NCI-H774 (cell line): ENCODE results near the gene CACNA1A.
"Not testable (repeated sequence)": the region's sequence is repeated elsewhere in the genome, so short reads cannot be mapped to it uniquely, and the experiment has no call there.

Source experiments
- DNase-seq: peaks from one replicate; lab custom pipeline; 2025; lab: John Stamatoyannopoulos, UW

The CACNA1A gene

DNA sequence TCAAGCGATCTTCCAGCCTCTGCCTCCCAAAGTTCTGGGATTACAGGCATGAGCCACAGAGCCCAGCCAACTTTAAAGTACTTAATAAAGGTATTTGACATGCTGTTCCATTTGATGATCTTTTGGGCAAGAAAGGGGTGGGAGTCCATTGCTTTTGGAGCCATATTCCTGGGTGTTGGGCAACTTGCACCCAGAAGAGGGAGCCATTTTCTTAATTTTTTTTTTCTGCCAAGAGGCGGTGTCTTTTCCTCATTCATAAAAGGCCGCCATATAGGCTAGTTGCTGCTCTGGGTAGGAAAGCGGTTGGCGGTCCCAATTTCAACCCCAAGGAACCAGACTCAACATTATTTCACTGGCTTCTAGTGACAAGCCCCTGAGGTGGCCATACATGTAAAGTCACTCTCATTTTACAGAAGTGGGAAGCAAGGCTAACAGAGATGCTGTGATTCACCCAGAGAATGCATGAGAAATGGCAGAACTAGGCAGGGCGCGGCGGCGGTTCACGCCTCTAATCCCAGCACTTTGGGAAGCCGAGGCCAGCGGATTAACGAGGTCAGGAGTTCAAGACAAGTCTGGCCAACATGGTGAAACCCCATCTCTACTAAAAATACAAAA, 139.6 kb downstream of the CACNA1A start:
- DNase-seq = no peak

DNA sequence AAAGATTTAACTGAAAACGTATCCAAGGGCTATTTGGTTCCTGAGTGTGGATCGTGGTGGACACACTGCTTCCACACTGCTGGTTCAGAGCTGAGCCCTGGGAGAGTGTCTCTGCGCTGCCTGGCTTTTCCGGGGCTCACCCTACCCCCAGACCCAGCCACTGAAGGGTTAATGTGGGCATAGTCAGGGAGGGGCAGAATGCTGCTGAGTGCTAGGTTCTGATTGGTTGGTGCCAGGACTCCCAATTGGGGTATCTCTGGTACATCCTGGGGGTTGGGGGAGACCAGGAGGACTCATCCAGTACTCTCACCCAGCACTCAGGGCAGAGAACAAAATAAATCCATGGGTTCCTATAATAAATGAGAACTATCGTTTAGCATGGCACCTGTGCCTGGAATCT, 142.3 kb downstream of the CACNA1A start:
- no peak for DNase-seq

DNA sequence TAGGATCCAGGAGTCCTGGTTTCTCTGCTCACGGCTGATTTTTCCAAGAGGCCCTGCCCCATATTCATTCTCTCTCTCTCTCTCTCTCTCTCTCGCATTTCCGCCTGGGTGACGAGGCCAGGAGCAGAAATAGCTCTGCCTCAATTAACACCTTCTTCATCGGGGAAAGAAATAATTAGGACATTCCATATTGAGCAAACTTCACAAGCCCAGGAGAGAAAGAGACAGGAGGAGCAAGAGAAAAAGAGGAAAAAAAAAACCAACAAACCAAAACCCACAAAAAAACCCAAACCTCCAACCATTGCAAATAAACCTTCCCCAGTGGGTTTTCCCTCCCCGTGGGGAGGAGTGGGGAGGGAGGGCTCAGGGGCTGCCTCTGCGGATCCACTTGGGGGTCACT, 143.0 kb downstream of the CACNA1A start:
- DNase-seq = no peak

DNA sequence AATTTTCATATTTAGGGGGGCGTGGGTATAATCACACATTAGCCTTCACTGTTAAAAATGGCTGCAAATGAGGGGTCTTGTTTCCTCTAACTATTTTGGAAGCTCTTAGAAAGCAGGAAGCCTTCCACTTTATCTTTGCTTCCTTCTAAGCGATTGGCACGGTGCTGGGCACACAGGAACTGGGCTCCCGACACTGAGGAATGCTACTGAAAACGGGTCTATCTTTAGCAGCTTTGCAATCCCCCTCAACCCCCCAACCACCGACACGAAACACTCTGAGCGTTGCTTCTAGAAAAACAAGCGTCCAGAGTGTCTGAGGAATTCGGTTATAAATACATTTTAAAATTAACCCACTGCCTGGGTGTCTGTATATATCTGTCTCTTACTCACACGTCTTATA, 143.6 kb downstream of the CACNA1A start:
- no peak for DNase-seq

DNA sequence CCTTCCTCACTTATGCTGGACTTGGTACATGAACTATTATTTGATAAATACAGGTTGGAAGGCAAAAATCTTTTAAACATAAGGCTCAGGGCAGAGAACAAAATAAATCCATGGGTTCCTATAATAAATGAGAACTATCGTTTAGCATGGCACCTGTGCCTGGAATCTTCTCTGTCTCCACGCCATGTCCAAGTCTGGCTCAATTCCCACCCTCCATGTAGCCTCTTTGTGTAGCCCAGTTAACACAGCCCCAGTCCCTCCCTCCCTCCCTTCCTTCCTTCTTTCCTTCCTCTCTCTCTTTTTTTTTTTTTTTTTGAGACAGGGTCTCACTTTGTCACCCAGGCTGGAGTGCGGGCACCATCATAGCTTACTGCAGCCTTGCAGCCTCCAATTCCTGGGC, 144.6 kb downstream of the CACNA1A start:
- DNase-seq = not testable (repeated sequence)

DNA sequence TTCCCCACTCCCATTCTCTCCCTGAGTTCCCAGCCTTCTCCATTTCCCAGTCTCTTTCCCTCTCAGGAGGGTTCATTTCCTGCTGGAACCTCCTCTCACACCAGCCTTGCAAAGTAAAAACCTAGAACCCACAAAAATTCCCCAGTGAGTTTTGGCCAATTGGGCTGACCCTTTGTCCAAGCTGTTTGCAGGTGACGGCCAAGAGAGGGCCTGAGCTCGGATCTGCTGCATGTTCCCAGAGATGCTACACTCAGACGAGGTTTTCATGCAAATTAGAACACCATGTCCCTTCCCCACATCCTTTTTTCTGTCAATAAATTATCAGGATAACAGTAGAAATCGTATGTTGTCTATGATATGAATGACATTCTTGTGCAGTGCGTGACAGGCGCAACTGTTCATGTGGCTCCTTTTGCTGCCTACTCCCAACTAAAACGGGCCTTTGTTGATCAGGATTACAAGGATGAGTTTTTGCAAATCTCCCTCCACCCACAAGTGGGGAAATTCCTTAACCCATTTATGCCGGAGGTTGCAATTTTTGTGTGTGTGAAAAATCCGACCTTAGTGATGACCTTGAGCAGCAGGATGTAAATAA, 149.5 kb downstream of the CACNA1A start:
- DNase-seq = no peak

DNA sequence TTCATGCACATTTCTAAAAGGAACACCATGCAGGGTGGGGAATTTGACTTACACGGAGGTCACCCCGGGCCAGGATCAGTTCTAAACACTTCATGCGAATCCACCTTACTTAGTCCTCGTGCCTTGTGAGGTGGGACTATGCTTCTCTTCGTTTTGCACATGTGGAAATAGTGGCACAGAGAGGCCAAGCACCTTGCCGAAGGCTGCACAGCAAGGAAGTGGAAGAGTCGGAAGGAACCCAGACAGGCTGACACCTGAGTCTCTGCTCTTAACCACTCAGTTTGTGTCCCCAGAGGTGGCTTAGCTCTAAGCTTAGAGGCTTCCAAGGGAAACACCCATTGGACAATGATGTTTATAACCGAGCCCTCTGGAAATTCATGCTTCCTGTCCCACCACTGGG, 150.1 kb downstream of the CACNA1A start:
- no peak for DNase-seq

DNA sequence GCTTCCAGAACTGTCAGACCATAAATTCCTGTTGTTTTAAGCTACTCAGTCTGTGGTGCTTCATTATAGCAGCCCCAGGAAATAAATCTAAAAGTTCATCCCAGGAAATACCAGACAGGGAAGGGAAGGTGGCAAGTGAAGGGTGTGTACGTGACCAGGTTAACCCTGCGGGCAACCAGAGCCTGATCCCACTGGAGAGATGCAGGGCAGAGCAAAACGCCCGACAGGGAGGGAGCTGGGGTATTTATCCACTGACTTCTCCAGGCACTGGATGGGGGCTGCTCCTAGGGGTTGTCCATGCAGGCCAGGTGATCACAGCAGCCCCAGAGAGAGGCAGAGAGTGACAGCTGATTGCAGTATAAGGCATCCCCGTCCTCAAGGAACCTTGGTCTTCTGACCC, 150.9 kb downstream of the CACNA1A start:
- no peak for DNase-seq

DNA sequence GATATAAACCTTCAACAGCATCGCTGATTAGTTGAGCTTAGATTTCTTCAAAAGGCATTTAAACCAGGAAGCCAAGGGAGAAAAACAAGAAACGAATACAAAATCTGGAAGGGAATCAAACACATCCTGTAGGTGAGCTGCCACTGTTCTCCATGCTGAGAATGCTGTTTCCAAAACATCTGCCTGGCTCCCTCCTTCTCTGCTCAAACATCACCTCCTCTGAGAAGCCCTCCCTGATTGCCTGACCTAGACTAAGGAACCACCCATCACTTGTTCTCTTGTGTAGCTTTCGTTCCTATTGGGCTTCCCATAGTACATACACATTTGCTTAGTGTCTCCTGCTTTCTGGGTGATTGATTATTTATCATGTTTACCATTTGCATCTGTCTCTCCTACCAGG, 152.7 kb downstream of the CACNA1A start:
- no peak for DNase-seq

DNA sequence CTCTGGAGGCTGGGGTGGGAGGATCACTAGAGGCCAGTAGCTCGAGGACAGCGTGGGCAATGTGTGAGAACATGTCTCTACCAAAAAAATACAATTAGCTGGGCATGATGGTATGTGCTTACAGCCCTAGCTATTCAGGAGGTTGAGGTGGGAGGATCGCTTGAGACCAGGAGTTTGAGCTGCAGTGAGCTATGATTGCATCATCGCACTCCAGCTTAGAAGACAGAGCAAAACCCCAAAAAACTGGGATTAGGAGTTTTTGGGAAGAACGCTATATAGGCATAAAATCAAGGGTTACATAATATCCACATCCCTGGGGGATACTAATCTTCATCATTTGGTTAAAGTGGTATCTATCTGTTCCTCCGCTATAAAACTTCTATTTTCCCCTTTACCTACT, 155.5 kb downstream of the CACNA1A start:
- DNase-seq = no peak

DNA sequence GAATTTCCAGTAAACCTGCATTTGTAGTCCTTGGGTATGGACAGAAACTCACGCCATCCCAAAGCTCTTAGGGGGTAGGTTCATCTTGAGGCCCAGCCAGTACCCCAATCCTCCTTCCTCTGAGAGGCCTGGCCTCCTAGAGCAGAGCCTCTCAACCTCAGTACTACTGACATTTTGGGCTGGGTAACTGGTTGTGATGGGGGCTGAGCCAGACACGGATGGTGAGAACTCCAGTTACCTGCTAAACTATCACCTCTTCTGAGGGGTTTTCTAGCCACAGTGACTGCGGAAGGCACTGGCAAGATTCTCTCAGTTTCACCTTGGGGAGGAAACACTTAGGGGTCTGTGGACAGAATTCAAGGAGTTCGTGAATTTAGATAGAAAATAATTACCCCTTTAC, 156.2 kb downstream of the CACNA1A start:
- DNase-seq = no peak

DNA sequence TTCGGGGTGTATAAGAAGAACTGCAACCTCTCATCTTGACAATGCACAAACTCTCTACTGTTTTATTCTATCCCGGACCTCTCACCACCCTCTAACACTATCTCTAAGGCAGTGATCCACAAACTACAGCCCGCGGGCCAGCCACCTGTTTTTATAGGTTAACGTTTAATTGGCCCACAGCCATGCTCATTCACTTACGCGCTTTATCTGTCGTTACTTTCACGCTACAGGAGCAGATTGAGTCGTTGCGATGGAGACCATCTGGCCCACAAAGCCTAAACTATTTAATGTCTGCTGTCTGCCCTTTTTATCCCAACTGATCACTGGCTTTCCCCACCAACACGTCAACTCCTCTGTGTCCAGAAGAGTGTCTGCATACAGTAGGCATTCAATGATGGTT, 158.9 kb downstream of the CACNA1A start:
- DNase-seq = no peak

DNA sequence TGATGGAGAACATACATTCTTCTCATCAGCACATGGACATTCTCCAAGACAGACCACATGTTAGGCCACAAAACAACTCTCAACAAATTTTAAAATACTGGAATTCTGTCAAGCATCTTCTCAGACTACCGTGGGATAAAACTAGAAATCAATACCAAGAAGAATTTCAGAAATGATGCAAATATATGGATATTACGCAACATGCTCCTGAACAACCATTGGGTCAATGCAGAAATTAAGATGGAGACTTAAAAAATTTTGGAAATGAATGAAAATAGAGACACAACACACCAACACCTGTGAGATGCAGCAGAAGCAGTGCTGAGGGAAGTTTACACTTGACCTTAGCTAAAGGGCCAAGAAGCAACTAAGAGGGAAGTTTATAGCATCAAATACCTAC, 162.8 kb downstream of the CACNA1A start:
- no peak for DNase-seq

DNA sequence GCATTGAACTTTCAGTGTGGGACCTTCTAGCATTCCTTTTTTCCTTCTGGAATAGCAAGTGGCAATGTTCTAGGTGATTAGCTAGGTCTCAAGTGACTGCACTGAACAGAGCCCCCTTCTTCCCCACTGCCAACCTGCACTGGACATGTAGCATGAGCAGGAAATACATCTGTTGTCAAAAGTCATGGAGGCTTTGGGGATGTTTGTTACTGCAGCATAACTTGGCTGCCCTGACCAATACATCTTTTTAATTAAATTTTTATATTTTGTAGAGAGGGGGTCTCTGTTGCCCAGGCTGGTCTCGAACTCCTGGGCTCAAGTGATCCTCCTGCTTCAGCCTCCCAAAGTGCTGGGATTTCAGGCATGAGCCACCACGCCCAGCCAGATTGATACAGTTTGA, 163.6 kb downstream of the CACNA1A start:
- no peak for DNase-seq

DNA sequence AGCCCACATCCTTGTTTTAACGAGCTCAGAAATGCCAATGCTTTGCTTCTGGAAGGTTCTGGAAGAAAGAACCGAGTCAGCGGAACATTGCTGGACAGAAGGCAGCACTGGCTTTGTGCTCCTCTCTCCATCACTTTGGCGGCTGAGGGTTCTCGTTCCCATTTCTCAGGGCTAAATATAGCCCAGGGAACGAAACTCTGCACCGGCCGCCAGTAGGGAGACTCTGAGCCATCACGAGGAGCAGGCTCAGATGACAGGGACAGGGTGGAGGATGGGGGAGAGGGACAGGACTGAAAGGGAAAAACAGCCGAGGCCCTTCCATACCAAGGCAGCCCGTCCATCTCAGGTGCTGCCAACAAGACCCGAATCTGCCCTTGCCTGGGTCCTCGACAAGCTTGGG, 166.4 kb downstream of the CACNA1A start:
- no peak for DNase-seq

DNA sequence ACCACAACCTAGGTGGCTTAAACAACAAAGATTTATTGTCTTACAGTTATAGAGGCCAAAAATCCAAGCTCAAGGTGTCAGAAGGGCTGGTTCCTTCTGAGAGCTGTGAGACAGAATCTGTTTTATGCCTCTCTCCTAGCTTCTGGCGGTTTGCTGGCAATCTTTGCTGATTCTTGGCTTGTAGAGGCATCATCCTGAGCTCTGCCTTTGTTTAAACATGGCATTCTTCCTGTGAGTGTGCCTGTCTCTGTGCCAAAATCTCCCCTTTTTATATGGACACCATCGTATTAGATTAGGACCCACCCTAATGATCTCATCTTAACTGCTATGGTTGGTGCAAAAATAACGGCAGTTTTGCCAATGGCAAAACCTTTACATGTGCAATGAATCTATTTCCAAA, 169.1 kb downstream of the CACNA1A start:
- DNase-seq = no peak

DNA sequence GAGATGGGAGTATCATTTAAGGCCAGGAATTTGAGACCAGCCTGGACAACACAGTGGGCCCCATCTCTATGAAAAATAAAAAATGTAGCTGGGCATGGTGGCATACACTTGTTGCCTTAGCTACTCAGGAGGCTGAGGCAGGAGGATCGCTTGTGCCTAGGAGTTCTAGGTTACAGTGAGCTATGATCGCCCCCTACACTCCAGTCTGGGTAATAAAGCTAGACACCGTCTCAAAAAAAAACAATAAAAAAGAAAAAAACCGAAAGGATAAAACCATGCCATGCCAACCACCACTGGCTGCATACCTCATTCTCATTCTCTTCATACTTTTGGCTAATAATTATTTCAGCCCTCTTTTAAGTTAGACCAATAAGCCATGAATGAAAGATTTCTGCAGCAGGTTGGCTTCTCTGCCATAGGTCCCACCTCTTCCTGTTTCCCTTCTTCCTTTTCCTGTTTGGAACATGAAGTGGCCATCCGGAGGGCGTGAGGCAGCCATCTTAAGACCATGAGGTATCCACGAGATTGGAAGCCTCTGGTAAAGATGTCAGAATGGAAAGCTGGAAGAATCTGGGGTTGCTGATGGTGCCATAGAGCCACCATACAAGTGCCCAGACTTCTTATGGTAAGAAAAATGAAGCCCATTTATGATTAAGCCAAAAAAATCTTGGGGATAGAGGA, 171.3 kb downstream of the CACNA1A start:
- no peak for DNase-seq

DNA sequence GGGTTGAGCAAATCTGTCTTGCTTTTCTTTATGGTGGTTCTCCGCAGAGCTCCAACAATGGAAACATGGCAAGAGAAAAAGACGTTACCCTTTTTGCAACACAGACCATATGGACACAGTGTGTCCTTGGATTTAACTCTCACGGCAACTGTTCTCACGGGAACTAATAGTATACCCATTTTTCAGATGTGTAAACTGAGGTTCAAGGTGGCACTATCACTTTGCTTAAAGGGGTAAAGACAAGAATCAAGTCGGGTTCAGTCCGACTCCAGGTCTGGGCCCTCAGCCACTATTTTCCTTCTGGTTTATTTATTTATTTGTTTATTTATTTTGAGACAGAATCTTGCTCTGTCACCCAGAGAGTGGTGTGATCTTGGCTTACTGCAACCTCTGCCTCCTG, 176.0 kb downstream of the CACNA1A start:
- DNase-seq = no peak

DNA sequence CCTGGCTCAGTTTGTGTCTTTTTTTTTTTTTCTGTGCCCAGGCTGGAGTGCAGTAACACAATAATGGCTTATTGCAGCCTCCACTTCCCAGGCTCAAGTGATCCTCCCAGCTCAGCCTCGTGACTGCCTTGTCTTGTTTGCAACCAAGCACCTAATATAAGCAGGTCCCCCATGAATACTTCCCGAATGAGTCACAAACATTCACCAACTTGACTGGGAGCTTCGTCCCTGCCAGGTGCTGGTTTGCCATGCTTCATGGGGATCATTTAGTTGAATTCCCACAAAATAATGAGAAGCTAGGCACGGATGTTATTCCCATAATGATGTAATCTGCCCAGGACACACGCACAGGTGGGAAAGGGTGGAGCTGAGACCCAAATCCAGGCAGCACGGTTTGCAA, 176.5 kb downstream of the CACNA1A start:
- no peak for DNase-seq

DNA sequence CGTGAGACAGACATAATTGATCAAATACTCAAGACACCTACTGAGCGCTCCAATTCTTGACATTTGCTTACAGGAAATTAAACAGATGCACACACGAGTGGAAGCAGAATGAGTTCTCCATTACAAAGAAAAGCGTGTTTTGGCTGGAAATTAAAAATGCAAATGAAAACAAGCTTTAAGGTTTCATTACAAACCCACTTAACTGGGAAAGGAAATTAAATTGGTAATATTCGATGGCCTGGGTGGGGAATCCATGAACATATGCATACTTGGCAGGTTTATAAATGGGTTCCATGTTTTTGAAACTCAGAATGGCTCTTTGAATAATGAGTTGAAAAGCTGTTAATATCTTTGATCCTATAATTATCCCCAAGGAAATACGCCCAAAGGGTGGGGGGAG, 178.0 kb downstream of the CACNA1A start:
- no peak for DNase-seq

DNA sequence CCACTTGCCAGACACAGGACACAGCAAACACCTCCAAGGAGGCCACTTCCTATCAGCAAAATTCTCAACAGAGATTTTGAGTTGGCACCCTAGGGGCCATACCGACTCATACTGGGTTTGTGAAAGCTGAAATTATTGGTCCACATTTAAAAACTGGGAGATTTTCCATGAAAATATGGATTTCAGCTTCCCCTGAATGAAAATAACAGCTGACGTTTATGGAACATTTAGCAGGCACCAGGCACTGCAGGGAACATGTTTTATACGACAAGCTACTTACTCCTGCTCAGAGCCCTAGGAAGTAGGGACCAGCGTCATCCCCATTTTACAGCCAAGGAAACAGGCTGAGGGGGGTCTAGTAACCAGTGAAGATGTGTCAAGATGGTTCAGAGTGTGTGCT, 186.8 kb downstream of the CACNA1A start:
- DNase-seq = no peak

DNA sequence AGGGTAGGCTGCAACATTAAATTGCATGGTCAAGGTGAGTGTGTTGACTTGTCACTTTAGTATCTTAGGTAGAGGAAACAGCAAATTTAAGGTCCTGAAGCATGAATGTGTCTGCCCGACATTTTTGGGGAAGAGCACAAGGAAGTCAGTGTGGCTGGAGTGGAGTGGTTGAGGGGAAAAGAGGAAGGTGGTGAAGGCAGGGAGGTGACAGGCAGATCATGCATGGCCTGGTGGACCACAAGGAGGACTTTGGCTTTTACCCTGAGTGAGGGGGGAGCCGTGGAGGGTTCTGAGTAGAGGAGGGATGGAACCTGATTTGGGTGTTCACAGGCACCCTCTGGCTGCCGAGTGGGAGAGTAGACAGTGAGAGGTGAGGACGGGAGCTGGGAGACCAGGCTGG, 188.1 kb downstream of the CACNA1A start:
- DNase-seq = no peak

DNA sequence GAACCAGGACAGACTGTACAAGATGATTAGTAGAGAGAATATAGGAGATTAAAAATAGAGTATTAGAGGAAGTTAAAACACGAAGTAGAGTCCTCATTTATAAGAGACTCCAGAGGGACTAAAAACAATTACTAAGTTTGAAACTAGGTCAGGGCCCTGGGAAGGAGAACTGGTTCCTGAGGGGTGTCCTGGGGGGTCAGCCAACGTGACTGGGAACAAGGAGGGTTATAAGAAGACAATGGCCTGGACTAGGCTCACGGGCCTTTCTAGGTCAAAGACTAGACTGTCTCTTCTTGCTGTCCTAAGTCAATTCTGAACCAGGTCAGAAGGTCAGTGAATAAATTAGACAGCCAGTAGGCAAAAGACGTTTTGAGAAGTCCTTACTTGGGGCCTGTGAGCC, 190.8 kb downstream of the CACNA1A start:
- DNase-seq = no peak

DNA sequence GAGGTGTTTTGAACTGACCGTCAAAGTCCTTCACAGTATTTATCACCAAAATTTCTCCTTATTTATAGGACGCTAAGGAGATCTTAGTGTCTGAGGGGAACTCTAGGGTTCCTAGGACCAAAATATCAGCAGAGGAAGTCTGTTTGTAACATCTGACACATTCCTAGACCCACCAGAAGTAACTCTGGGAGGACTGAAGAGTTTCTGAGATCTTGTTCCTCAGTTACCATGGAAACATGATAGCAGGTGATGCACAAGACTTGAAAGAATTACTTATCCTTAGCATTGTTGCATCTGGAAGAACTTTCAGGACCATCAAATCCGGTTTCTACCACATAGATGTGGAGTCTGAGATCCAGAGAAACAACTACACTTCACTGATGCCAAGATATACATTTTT, 191.5 kb downstream of the CACNA1A start:
- no peak for DNase-seq
